NCI-H345 treated with DMSO at 0.1 percent for 48 hours (cell line): ENCODE results near the gene CTNNB1.

ENCODE experiments used
- DNase-seq: peaks from one replicate; lab custom pipeline; 2025; ENCODE audit not compliant: unreplicated experiment; lab: John Stamatoyannopoulos, UW

The CTNNB1 gene

DNA sequence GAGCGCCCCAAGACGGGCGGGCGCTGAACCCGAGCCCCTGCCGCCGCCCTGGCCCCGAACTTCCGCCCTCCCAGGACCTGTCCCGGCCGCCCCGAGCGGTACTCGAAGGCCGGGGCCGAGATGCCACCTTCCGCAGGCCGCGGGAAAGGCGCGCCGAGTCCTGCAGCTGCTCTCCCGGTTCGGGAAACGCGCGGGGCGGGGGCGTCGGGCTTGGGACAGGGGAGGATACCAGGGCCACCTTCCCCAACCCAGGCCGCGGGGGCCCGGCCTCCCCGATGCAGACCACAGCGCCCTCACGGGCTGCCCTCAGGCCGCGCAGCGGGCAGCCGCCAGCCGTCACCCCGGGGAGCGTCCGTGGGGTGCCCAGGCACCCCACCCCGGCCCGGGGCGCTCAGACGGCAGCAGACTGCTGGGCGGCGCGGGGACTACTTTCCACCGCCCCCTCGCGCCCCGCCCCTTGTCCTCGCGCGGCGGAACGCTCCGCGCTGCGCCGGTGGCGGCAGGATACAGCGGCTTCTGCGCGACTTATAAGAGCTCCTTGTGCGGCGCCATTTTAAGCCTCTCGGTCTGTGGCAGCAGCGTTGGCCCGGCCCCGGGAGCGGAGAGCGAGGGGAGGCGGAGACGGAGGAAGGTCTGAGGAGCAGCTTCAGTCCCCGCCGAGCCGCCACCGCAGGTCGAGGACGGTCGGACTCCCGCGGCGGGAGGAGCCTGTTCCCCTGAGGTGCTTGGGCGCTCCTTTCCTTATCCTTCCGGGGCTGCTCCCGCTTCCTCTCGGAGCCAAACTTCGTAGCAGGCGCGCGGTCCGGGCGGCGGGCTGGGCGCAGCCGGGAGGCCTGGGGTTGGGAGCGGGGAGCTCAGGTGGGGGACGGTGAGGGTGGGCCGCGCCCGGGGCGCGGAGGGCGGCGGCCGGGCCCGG, at the start of gene CTNNB1:
TSS of gene CTNNB1 (plus strand) at position 556 of the 916 bp plus-strand sequence. CDS start 24,564 bp downstream, outside the sequence.
- DNase-seq, result peak; percentile 41

DNA sequence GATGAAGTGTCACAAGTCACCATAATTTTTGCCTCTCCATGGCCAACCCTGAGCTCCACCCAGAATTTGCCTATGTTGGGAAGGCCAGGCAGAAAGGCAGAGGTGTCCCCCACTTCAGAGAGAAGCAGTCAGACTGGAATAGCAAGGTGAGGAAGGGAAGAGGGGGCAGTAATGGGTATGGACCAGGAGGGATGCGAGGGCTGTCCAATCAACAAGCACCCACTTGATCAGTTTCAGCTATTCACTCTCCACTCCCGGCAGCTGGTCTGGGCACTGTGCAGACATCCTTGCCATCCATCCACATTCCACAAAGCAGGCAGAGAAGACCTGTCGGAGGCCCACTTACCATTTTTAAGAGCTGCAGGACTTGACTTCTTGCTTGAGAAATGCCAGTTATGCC, 43.5 kb upstream of the CTNNB1 start:
- no peak for DNase-seq

- no peak for DNase-seq
Observed at GRCh38 chr3:41158947-41159346, 40.4 kb upstream of the CTNNB1 start.

DNA sequence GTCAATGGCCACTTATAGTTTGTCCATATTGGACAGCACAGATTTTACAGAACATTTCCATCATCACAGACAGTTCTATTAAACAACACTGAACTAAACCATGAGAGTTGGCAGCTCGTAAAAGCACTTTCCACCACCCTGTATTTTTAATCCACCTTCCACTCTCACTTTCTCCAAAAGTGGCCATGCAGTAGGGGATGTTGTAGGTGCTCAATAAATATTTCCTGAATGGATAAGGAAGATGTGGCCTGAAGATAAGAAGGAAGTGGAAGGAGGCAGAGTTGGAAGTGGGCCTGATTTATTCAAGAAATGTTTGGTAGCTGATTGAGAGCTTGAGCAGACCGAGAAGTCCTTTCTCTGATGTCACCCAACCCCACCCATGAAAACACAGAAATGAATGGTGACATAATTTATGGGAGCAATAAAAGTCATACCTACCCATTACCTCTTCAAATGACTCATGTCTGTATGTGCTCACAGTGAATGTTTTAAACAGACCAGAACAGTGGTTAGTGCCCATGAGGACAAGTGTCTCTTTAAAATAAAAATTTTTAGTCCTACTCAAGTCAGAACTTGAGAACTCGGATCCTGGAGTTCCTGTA, 39.6 kb upstream of the CTNNB1 start:
- no peak for DNase-seq

GRCh38 chr3:41162541-41162940, 36.8 kb upstream of the CTNNB1 start:
- DNase-seq, result no peak

DNA sequence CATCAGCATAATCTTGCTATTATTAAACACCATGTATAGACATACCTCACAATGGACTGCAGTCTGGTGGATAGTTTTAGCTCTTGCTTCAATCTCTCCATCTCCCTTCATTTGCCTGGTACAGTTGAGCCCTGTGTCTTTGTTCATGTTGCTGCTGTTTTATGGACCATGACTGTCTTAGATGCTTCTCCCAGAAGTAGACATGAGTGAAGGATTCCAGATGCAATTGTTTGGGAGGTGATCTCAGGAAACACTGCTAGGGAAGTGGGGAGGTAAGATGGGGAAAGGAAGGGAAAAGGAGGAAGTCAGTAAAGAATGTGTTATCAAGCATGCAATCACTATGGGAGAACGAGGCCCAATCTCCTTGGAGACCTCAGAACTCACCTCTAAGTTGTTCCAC, 36.3 kb upstream of the CTNNB1 start:
- no peak for DNase-seq

GRCh38 chr3:41163421-41163820, 35.9 kb upstream of the CTNNB1 start:
- no peak for DNase-seq

DNA sequence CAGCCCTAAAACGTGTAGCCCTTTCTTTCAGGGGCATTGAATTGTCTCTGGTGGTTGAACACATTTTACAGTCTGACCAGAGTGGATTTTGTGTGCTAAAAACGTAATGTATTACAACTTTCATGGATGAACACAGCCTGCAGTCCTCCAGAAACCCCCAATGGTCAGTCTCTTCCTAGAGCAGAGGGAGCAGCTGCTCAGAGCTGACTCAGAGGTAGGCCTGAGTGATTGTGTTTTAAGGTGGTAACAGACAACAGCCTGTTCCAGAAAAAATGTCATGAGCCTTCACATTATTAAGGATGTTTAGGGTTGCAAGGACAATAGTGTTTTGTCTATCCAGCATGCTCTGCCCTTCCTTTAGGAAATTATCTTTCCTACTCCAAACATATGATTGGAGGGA, 34.5 kb upstream of the CTNNB1 start:
- no peak for DNase-seq

DNA sequence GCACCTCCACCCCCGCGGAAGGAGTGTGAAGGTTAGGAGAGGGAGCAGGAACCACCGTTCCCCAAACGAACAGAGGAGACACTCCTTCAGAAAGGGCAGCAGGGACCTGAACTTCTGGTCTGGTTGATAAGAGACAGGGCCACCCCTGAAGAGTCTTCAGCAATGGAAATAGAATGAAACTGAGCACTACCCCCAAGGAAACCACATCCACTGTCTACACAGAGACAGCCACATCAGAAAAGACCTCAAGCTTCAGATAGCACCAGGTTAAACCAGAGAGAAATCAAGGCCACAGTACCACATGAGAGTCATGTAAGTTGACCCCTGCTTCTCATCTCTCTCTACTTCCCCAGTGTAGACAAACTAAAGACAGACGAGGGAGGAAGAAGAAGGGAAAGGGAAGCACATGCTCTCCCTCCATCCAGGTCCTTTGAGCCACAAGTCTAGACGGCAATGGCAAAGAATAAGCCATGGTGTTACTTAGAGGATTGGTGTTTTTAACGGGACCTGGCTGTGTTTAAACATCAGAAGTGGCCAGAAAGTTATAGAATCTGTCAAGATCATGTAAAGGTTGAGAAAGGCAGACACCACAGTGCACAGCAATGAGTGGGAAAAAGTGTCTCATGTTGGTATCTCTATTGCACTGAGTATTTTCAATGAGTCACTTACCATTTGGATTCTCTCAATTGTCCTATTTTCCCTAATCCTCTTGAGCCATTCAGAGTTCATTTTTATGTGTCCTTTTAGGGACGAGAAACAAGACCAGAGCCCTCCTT, 31.4 kb upstream of the CTNNB1 start:
- no peak for DNase-seq

DNA sequence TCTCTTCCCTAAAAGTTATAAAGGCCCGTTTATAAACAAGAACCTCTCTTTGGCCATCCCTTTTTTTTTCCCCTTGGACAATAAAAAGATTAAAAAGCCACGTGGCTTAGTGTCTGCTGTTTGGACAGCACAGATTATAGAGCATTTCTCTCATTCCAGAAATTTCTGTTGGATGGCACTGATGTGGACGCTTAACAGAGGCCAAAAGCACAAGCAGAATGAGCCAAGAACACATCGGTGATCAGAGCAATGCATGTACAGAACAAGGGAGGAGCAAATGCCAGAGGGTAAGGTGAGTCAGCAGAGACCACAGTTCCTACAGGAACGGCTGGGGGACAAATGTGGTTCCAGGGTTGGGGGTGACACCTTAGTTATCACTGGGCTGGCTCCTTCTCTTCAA, 30.3 kb upstream of the CTNNB1 start:
- DNase-seq, result no peak

DNA sequence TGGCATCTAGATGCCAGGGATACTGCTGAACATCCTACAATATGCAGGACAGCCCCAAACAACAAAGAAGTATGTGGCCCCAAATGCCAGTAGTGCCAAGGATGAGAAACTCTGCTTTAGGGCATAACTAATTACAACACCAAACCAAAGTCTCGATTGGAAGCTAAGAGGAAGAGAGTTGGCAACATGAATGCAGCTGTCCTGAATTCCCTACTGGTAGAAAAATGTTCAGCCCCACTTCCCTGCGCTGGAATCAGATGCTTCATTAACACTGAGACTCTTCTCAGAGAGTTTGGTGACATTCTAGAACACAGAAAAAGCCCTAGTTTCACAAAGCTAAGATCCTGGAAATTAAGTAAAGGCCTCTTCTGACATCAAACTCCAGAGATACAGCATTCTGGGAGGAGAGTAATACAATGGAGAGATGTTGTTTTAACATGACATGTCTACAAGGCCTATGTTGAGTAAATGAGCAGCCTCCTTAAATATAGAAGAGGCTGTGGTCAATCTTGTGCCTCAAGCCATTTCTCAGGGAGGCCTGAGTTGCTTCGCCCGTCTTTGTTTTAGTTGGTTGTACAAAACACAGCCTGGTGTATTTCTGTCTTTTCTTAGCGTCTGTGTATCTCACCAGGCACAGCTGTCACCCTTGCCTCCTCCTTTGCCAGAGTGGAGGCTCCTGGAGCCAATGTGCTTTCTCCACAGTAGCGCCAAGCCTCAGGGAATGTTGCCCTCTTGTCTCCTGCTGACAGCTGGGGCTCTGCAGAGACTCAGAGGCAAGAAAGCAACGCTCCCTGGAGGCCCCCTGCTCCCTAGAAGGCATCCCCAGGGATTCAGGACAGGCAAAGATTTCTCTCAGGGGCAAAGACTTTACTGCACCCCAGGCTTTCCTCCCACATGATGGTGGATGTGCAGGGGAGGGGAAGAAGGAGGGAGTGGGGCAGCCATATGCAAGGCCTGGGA, 25.1 kb upstream of the CTNNB1 start:
- DNase-seq, result no peak

DNA sequence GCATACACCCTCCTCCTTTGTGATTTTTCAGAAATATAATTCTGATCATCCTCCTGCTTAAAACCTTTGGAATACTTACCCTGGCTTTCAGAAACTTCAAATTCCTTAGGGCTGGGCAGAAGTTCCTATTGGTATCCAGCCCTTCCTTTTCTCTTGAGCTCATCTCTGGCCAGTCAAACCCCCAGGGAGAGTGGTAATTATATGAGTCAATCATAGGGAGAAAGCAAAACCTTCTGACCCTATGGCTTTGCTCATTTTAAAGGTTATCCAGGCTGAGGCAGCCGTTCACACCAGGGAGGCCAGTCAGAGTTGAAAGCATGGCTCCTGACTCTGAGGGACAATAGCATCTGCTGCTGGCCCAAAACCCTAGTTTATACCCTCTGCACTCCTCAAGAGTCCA, 23.9 kb upstream of the CTNNB1 start:
- DNase-seq, result no peak

GRCh38 chr3:41176596-41176995, 22.7 kb upstream of the CTNNB1 start:
- no peak for DNase-seq

DNA sequence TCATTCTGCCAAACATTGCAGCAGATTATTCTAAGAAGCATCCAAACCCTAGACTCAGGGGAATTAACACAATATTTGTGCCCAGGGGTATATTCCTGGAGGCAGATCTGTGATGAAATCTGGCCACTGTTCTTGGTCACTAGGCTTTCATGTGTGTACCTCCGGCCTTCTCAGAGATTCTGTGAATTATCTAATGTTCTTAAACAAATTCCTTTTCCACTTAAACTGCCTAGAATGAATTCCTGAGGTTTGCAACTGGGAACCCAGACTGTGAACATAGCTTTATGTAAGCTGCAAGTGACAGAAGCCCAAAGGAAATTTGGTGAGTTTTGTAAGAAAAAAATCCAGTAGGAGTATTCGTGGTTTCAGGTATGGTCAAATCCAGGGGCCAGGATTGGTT, 20.7 kb upstream of the CTNNB1 start:
- DNase-seq, result no peak

GRCh38 chr3:41180396-41180795, 18.9 kb upstream of the CTNNB1 start:
- no peak for DNase-seq

DNA sequence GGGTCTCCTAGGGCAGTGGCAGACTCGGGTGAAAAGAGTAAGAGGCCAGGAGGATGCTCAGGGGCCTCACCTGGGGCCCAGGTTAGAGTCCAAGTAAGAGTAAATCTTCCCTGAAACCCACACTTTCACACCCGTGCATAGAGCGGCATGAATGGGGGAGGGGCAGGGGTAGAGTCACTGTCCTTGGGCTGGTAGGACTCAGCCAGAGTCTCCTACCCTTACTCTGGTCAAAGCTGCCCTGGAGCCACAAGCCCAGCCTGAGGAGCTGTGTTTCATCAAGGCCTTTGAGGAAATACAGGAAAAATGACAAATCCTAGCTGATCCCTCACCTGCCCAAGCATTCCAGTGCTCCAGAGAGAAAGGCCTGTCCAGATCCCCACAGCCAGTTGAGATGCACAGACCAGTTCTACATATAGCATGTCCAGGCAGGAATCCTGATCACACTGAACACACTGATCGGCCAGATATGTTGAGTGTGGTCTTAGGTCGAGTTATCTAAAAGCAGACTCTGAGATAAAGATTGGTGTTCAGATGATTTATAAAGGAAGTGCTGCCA, 16.7 kb upstream of the CTNNB1 start:
- DNase-seq, result no peak

- DNase-seq, result no peak
Observed at GRCh38 chr3:41184394-41184793, 14.9 kb upstream of the CTNNB1 start.

GRCh38 chr3:41186297-41186696, 13.0 kb upstream of the CTNNB1 start:
- DNase-seq, result no peak

DNA sequence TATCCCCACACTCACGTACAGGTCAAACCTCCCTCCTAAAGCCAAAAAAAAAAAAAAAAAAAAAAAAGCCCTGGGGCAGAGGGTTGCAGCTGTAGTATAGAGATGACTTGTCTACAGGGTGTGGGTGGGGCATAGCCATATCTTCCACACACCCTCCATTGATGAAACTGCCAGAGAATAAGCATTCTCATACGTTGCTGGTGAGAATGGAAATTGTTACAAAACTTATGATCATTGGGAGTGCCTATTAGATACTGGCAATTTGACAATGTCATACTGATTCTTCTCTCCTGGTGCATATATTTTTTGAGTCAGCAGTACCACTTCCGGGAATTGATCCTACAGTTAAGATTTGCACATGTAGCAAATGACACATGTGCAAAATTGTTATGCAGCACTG, 11.0 kb upstream of the CTNNB1 start:
- no peak for DNase-seq

DNA sequence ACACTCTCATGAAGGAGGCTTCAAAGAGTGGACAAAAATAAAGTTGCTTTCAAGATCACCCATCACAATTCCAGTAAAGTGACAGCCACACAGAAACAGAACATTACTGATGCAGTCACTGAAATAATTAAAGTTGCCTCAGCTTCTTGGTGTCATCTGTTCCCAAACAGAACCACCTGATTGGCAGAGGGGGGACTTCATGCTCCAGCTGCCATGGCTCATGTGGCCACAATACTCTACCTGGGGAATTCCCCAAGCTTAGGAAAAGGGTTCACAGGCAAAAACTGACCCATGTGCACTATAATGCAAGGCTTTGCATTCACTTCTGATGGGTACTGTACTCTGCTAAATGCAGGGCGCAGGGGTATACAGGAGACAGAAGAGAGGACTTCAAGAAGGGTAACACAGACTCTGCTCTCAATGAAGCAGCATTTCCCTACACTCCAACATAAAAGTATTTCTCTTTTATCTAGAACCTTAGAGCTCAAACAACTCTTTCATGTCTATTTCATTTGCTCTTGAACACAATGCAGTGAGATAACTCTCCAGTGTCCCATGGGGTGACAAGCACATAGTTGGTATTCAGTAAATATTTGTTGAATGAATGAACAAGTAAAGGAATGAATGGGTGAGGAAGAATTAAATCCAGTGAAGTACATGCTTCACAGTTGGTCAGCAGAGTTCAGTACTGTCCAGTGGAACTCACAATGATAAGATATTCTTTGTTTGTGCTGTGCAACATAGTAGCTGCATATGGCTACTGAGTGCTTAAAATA, 8.6 kb upstream of the CTNNB1 start:
- DNase-seq, result no peak
